ENCODE data around the gene MAB21L2.

Gene MAB21L2

GRCh38 chr4:150619042-150619441 lies 37.1 kb downstream of the MAB21L2 start:
- H3K4me1 Mint-ChIP-seq, result no peaks in the 10 kb centered on the region
- peaks cover 9 to 24% of the 10 kb centered on the region in 2 donors for H3K36me3 Mint-ChIP-seq
- H3K9me3 Mint-ChIP-seq, result peaks cover 0 to 1% of the 10 kb centered on the region in 2 donors
- no peak for ATAC-seq (replicated peaks)
- H3K27ac Mint-ChIP-seq, result no peak overlapping the region
- no peaks in the 10 kb centered on the region for H3K27me3 Mint-ChIP-seq
- DNase-seq, result no peak
- H3K4me3 Mint-ChIP-seq, result no peak overlapping the region

GRCh38 chr4:150624055-150624454 lies 42.1 kb downstream of the MAB21L2 start:
- DNase-seq (no peak), ATAC-seq (replicated peaks) (no peak)
- Mint-ChIP-seq H3K27me3 (no peaks in the 10 kb centered on the region), H3K4me3 (no peak overlapping the region), H3K27ac (no peak overlapping the region), H3K4me1 (no peaks in the 10 kb centered on the region), H3K36me3 (peaks cover 12 to 21% of the 10 kb centered on the region in 2 donors), H3K9me3 (peaks cover 0 to 1% of the 10 kb centered on the region in 2 donors)

- Mint-ChIP-seq H3K4me3 (no peak overlapping the region), H3K4me1 (no peaks in the 10 kb centered on the region), H3K27ac (no peak overlapping the region), H3K36me3 (peaks cover 12 to 25% of the 10 kb centered on the region in 2 donors), H3K9me3 (peaks cover 0 to 1% of the 10 kb centered on the region in 2 donors), H3K27me3 (no peaks in the 10 kb centered on the region)
- DNase-seq, result no peak
- ATAC-seq (replicated peaks), result no peak
Observed at GRCh38 chr4:150625033-150625432, 43.1 kb downstream of the MAB21L2 start.

GRCh38 chr4:150628073-150628472 lies 46.1 kb downstream of the MAB21L2 start:
- Mint-ChIP-seq H3K4me1 (no peaks in the 10 kb centered on the region), H3K4me3 (no peak overlapping the region)
- DNase-seq, result no peak

GRCh38 chr4:150632639-150633038 lies 50.7 kb downstream of the MAB21L2 start:
- DNase-seq, result no peak
- H3K27ac Mint-ChIP-seq, result no peak overlapping the region
- H3K4me3 Mint-ChIP-seq, result no peak overlapping the region
- no peaks in the 10 kb centered on the region for H3K4me1 Mint-ChIP-seq
- H3K36me3 Mint-ChIP-seq, result peaks cover 24 to 44% of the 10 kb centered on the region in 2 donors
- ATAC-seq (replicated peaks), result no peak
- peaks cover 10 to 16% of the 10 kb centered on the region in 2 donors for H3K9me3 Mint-ChIP-seq
- H3K27me3 Mint-ChIP-seq, result no peaks in the 10 kb centered on the region

More at GRCh38 chr4:150628073-150628472, 46.1 kb downstream of the MAB21L2 start:
- no peak for ATAC-seq (replicated peaks)
- Mint-ChIP-seq H3K27me3 (no peaks in the 10 kb centered on the region), H3K9me3 (peaks cover 6 to 7% of the 10 kb centered on the region in 2 donors), H3K27ac (no peak overlapping the region), H3K36me3 (peaks cover 13 to 21% of the 10 kb centered on the region in 2 donors)

Measured in stimulated activated naive B cell treated with anti-CD40 and anti-IgM and Interleukin-4, amounts not matched to agents 10 μg/mL and 1 μg/mL and 100 μg/mL, for 72 hours (primary cell).